Glutamatergic neuron (in vitro differentiated cells): ENCODE results near the gene IP6K1. TPM values are rescaled to one million over a fixed set of nuclear protein-coding genes. Genes with fewer than 3 reads are reported as not detected.

Experiments
- DNase-seq: peaks from one replicate; pipeline ENCODE4 v3.0.0; 2022
- H3K27ac Mint-ChIP-seq: one replicate; pipeline ENCODE4 v1.8.0; 2020; ENCODE audit warnings: mild to moderate bottlenecking, mixed read lengths, inconsistent platforms; ENCODE audit not compliant: unreplicated experiment
- H3K27me3 Mint-ChIP-seq: one replicate; pipeline ENCODE4 v1.8.0; 2020; ENCODE audit warnings: mild to moderate bottlenecking, moderate library complexity, mixed read lengths, inconsistent platforms; ENCODE audit not compliant: unreplicated experiment
- H3K36me3 Mint-ChIP-seq: one replicate; pipeline ENCODE4 v1.8.0; 2020; ENCODE audit warnings: mild to moderate bottlenecking, mixed read lengths, inconsistent platforms; ENCODE audit not compliant: unreplicated experiment
- H3K4me1 Mint-ChIP-seq: one replicate; pipeline ENCODE4 v1.8.0; 2020; ENCODE audit warnings: mild to moderate bottlenecking, low read depth, mixed read lengths, inconsistent platforms; ENCODE audit not compliant: unreplicated experiment
- H3K4me3 Mint-ChIP-seq: one replicate; pipeline ENCODE4 v1.8.0; 2020; ENCODE audit warnings: mild to moderate bottlenecking, mixed read lengths, inconsistent platforms; ENCODE audit not compliant: unreplicated experiment
- H3K9me3 Mint-ChIP-seq: one replicate; pipeline ENCODE4 v1.8.0; 2020; ENCODE audit warnings: mild to moderate bottlenecking, moderate library complexity, mixed read lengths, inconsistent platforms; ENCODE audit not compliant: unreplicated experiment
- CTCF ChIP-seq: fragments of 200-600 bp; sonication (generic); IDR thresholded peaks from one replicate; pipeline ENCODE4 v1.5.0; 2021; ENCODE audit not compliant: partially characterized antibody, unreplicated experiment
- total RNA-seq: library from RNA; stranded (reverse); fragmentation: NEBNext Ultra II Directional; extraction: Animal tissue kit (Norgen Biotek cat#: 25700); gene quantifications from one replicate; pipeline ENCODE4 v1.2.1, GENCODE V29; 2021; ENCODE audit not compliant: unreplicated experiment

IP6K1 gene
- total RNA-seq, 1 donor from 2014 or later = 44.6 TPM

GRCh38 chr3:49683162-49683561 is 103.2 kb downstream of the IP6K1 start:
- TF ChIP-seq CTCF = no peak
- Mint-ChIP-seq H3K9me3 (peaks cover 4% of the 10 kb centered on the region), H3K4me1 (no peaks in the 10 kb centered on the region), H3K27ac (no peak overlapping the region), H3K4me3 (no peak overlapping the region), H3K27me3 (peaks cover 6% of the 10 kb centered on the region), H3K36me3 (peaks cover 5% of the 10 kb centered on the region)
- no peak for DNase-seq

GRCh38 chr3:49681543-49681942 is 104.8 kb downstream of the IP6K1 start:
- Mint-ChIP-seq H3K27ac (no peak overlapping the region), H3K4me3 (no peak overlapping the region), H3K4me1 (no peaks in the 10 kb centered on the region), H3K36me3 (peaks cover 5% of the 10 kb centered on the region), H3K9me3 (peaks cover 4% of the 10 kb centered on the region), H3K27me3 (peaks cover 6% of the 10 kb centered on the region)
- no peak for DNase-seq
- TF ChIP-seq CTCF = no peak

DNA sequence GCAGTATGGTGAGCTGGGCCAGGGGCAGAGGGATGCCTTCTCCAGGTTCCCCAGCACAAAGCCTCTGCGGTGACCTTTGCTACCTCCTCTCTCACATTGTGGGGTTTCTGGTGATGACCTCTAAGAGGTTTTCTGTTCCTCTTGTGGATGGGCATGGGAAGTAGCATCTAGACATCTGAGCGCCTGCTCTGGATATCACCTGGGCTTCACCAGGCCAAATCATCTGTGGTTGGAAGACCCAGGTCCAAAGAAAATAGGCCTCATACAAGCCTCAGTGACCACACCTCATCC is 105.2 kb downstream of the IP6K1 start:
- Mint-ChIP-seq H3K4me1 (no peaks in the 10 kb centered on the region), H3K4me3 (no peak overlapping the region), H3K27me3 (peaks cover 6% of the 10 kb centered on the region), H3K36me3 (peaks cover 5% of the 10 kb centered on the region), H3K27ac (no peak overlapping the region), H3K9me3 (peaks cover 4% of the 10 kb centered on the region)
- no peak for TF ChIP-seq CTCF
- no peak for DNase-seq

- no peak for TF ChIP-seq CTCF
- no peak for DNase-seq
- Mint-ChIP-seq H3K27me3 (peaks cover 6% of the 10 kb centered on the region), H3K4me3 (no peak overlapping the region), H3K36me3 (peaks cover 5% of the 10 kb centered on the region), H3K4me1 (no peaks in the 10 kb centered on the region), H3K9me3 (peaks cover 4% of the 10 kb centered on the region), H3K27ac (no peak overlapping the region)
These were observed 105.7 kb downstream of the IP6K1 start for GRCh38 chr3:49680493-49681231.

DNA sequence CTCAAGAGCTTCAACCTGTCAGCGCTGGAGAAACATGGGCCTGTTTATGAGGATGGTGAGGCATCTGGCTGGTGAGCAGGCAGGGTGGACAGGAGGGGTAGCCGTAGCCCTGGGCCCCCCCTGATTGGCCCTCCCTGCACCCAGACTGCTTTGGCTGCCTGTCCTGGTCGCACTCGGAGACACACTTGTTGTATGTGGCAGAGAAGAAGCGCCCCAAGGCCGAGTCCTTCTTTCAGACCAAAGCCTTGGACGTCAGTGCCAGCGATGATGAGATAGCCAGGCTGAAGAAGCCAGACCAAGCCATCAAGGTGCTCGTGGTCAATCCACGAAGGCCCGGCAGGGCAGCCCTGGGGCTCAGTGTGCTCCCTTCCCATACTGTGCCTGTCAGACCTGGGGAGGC is 110.4 kb downstream of the IP6K1 start:
- Mint-ChIP-seq H3K36me3 (peaks cover 5% of the 10 kb centered on the region), H3K9me3 (peaks cover 13% of the 10 kb centered on the region), H3K27ac (no peak overlapping the region), H3K4me3 (no peak overlapping the region), H3K4me1 (peaks cover 7% of the 10 kb centered on the region), H3K27me3 (peaks cover 15% of the 10 kb centered on the region)
- no peak for DNase-seq
- no peak for TF ChIP-seq CTCF
